B cell (primary cell): ENCODE measurements around the gene HARBI1. TPM values are rescaled to one million over a fixed set of nuclear protein-coding genes. Genes with fewer than 3 reads are reported as not detected.
A peak's percentile ranks its signal among the peaks of the same experiment; 100 is the strongest.

Experiments used
- ATAC-seq: fragments of 200-7000 bp; cut with Tn5 transposase; one replicate; pipeline ENCODE4 v1.10.0; 2021; ENCODE audit warnings: low read depth, mild to moderate bottlenecking, moderate number of reproducible peaks, moderate library complexity
- CTCF ChIA-PET: fragments of 350-600 bp; sonication (Branson Sonifier 250); formaldehyde crosslinking; loops from one replicate; lab custom pipeline; 2021; ENCODE audit warnings: antibody characterized with exemption, inconsistent platforms; lab: Charles Lee
- POLR2A ChIA-PET: fragments of 350-600 bp; sonication (Branson Sonifier 250); formaldehyde crosslinking; loops from one replicate; lab custom pipeline; 2021; ENCODE audit warnings: antibody characterized with exemption; lab: Charles Lee
- DNase-seq: peaks from one replicate; pipeline ENCODE4 v3.0.0; 2013
- H2AFZ ChIP-seq: 2 replicates; pipeline ENCODE4 v1.6.1; 2012; ENCODE audit warnings: mild to moderate bottlenecking, low read depth, low read length; ENCODE audit not compliant: insufficient read depth, poor library complexity, severe bottlenecking
- H3K27ac ChIP-seq, 2 donors: 1 replicate in 1 of 2; 2 replicates in 1 of 2; pipeline ENCODE4 v1.5.1; 2012 to 2013; ENCODE audit warnings: low read length in 2 of 2, mild to moderate bottlenecking in 2 of 2, moderate library complexity in 1 of 2
- H3K27me3 ChIP-seq, 4 experiments: fragments of 200-600 bp in 1 of 4; sonication (generic) in 1 of 4; replicated peaks in 1 of 4; 1 replicate in 2 of 4; 2 replicates in 2 of 4; pipeline versions ENCODE4 v1.6.1 to v1.7.0; 2013 to 2016; ENCODE audit warnings: low read length in 3 of 4, mild to moderate bottlenecking in 2 of 4, mixed read lengths in 1 of 4, moderate library complexity in 1 of 4; ENCODE audit not compliant: insufficient read depth in 4 of 4, control insufficient read depth in 3 of 4; ENCODE audit errors: control extremely low read depth in 1 of 4
- H3K36me3 ChIP-seq, 2 experiments: replicated peaks in 1 of 2; 1 replicate in 1 of 2; 2 replicates in 1 of 2; pipeline versions ENCODE4 v1.6.1 to v1.7.1; 2013; ENCODE audit warnings: low read length in 1 of 2; ENCODE audit not compliant: insufficient read depth in 2 of 2, control insufficient read depth in 1 of 2; ENCODE audit errors: control extremely low read depth in 1 of 2, extremely low read depth in 1 of 2
- H3K4me1 ChIP-seq, 2 donors: fragments of 200-600 bp in 1 of 2; sonication (generic) in 1 of 2; 1 replicate in 1 of 2; 2 replicates in 1 of 2; pipeline versions ENCODE4 v1.5.1 to v1.6.1; 2013 to 2017; ENCODE audit warnings: low read length in 2 of 2; ENCODE audit not compliant: control insufficient read depth in 2 of 2, insufficient read depth in 2 of 2
- H3K4me2 ChIP-seq: replicated peaks from 2 replicates; pipeline ENCODE3; 2012; ENCODE audit warnings: mild to moderate bottlenecking, low read depth, low read length; ENCODE audit not compliant: poor library complexity, severe bottlenecking
- H3K4me3 ChIP-seq, 5 experiments: fragments of 200-600 bp in 1 of 5; sonication (generic) in 1 of 5; 1 replicate in 3 of 5; 2 replicates in 2 of 5; pipeline versions ENCODE4 v1.5.1 to v1.7.0; 2011 to 2016; ENCODE audit warnings: low read length in 4 of 5, mild to moderate bottlenecking in 4 of 5, low read depth in 2 of 5, control low read depth in 1 of 5, moderate library complexity in 1 of 5; ENCODE audit not compliant: insufficient read depth in 1 of 5; ENCODE audit errors: control extremely low read depth in 1 of 5, extremely low read depth in 1 of 5
- H3K79me2 ChIP-seq: fragments of 200-600 bp; sonication (generic); one replicate; pipeline ENCODE4 v1.6.0; 2016; ENCODE audit warnings: low read length; ENCODE audit not compliant: control insufficient read depth, insufficient read depth
- H3K9ac ChIP-seq: fragments of 200-600 bp; sonication (generic); 2 replicates; pipeline ENCODE4 v1.6.1; 2017; ENCODE audit warnings: mild to moderate bottlenecking, low read length, moderate library complexity
- H3K9me3 ChIP-seq, 3 donors: one replicate each; pipeline versions ENCODE4 v1.6.1 to v1.7.1; 2013; ENCODE audit warnings: low read length in 2 of 3; ENCODE audit not compliant: control insufficient read depth in 2 of 3, insufficient read depth in 1 of 3; ENCODE audit errors: control extremely low read depth in 1 of 3
- H4K20me1 ChIP-seq: 2 replicates; pipeline ENCODE4 v1.6.0; 2012; ENCODE audit warnings: mild to moderate bottlenecking, low read length; ENCODE audit not compliant: insufficient read depth, control insufficient read depth, poor library complexity, severe bottlenecking
- H3K27ac Mint-ChIP-seq: one replicate; pipeline ENCODE4 v1.8.0; 2021; ENCODE audit warnings: mixed read lengths
- H3K27me3 Mint-ChIP-seq: one replicate; pipeline ENCODE4 v1.8.0; 2021; ENCODE audit warnings: mixed read lengths
- H3K4me1 Mint-ChIP-seq: one replicate; pipeline ENCODE4 v1.8.0; 2021; ENCODE audit warnings: mixed read lengths
- H3K4me3 Mint-ChIP-seq: one replicate; pipeline ENCODE4 v1.8.0; 2021; ENCODE audit warnings: mixed read lengths
- H3K9me3 Mint-ChIP-seq: one replicate; pipeline ENCODE4 v1.8.0; 2022; ENCODE audit warnings: mixed read lengths; ENCODE audit not compliant: insufficient read depth
- EZH2 ChIP-seq: IDR thresholded peaks from 2 replicates; pipeline ENCODE4 v1.6.1; 2012; ENCODE audit warnings: borderline replicate concordance, low read depth, mild to moderate bottlenecking, moderate library complexity, low read length; ENCODE audit not compliant: insufficient read depth, poor library complexity, severe bottlenecking
- WGBS: methylation state at CpG from one replicate; pipeline ENCODE4 v1.1.5; 2013; ENCODE audit warnings: missing lambda C conversion rate; ENCODE audit not compliant: insufficient coverage; 5-methylcytosine and 5-hydroxymethylcytosine counted together
- intact Hi-C: fragments of 100-400 bp; cut with micrococcal nuclease; formaldehyde crosslinking; loops from one replicate; pipeline ENCODE4 v1.10.0; 2022
- polyA plus RNA-seq: library from polyadenylated mRNA; depleted of rRNA; stranded (reverse); fragments of >200 nt; gene quantifications from 2 replicates; pipeline ENCODE4 v1.2.3, GENCODE V29; 2012
- total RNA-seq, 2 donors: library from RNA; stranded (reverse); fragments of 120-200 nt in 1 of 2; gene quantifications; 1 replicate in 1 of 2; 2 replicates in 1 of 2; pipeline versions ENCODE4 v1.2.3 to v1.2.4, GENCODE V29; 2013 to 2022
- TF ChIP-seq, protein P1 (sequence below): fragments of 200-600 bp; IDR thresholded peaks from one replicate; pipeline ENCODE4 v1.8.0; 2022; ENCODE audit warnings: antibody characterized with exemption, mild to moderate bottlenecking

Gene HARBI1
- total and polyA plus RNA-seq, 2 donors (not counting 1 experiment from before 2014, with no cell fraction given), result 7.7 to 8.0 TPM

DNA sequence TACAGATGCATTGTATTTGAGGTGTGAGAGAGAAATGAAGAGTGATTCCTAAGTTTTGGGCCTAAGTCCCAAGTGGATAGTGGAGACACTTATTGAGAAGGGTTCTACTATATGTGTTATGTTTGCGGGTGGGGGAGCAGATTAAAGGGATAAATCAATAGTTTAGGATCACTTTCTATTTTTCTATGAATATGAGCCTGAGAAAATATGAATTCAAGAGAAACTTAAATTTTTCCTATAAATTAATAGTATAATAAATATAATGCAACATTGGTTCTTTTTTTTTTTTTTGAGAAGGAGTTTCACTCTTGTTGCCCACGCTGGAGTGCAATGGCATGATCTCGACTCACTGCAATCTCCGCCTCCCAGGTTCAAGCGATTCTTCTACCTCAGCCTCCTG, 54.5 kb downstream of the HARBI1 start:
- intact Hi-C loops, result no loop called here
- DNase-seq, result no peak
- H3K4me3 ChIP-seq, result no peak overlapping the region
- no peaks in the 10 kb centered on the region for H3K9me3 ChIP-seq
- Mint-ChIP-seq H3K9me3 (no peaks in the 10 kb centered on the region), H3K27me3 (no peaks in the 10 kb centered on the region), H3K27ac (no peak overlapping the region), H3K4me3 (no peak overlapping the region), H3K4me1 (peaks cover 36% of the 10 kb centered on the region)
- no peak overlapping the region for H3K4me2 ChIP-seq
- no peaks in the 10 kb centered on the region for H3K36me3 ChIP-seq
- no peak overlapping the region for H3K9ac ChIP-seq
- H2AFZ ChIP-seq, result no peak overlapping the region
- CTCF ChIA-PET, result no interaction called here
- WGBS, result no CpG with 5 or more reads among the region's 5 CpGs
- peaks cover 17 to 18% of the 10 kb centered on the region in 2 donors for H3K4me1 ChIP-seq
- H3K79me2 ChIP-seq, result peaks cover 95% of the 10 kb centered on the region
- no peak for ATAC-seq
- H4K20me1 ChIP-seq, result peaks cover 6% of the 10 kb centered on the region
- POLR2A ChIA-PET, result no interaction called here
- H3K27ac ChIP-seq, result no peak overlapping the region
- no peaks in the 10 kb centered on the region for H3K27me3 ChIP-seq
- TF ChIP-seq EZH2, result no peak
- TF ChIP-seq, protein P1, sequence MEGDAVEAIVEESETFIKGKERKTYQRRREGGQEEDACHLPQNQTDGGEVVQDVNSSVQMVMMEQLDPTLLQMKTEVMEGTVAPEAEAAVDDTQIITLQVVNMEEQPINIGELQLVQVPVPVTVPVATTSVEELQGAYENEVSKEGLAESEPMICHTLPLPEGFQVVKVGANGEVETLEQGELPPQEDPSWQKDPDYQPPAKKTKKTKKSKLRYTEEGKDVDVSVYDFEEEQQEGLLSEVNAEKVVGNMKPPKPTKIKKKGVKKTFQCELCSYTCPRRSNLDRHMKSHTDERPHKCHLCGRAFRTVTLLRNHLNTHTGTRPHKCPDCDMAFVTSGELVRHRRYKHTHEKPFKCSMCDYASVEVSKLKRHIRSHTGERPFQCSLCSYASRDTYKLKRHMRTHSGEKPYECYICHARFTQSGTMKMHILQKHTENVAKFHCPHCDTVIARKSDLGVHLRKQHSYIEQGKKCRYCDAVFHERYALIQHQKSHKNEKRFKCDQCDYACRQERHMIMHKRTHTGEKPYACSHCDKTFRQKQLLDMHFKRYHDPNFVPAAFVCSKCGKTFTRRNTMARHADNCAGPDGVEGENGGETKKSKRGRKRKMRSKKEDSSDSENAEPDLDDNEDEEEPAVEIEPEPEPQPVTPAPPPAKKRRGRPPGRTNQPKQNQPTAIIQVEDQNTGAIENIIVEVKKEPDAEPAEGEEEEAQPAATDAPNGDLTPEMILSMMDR, result no peak

DNA sequence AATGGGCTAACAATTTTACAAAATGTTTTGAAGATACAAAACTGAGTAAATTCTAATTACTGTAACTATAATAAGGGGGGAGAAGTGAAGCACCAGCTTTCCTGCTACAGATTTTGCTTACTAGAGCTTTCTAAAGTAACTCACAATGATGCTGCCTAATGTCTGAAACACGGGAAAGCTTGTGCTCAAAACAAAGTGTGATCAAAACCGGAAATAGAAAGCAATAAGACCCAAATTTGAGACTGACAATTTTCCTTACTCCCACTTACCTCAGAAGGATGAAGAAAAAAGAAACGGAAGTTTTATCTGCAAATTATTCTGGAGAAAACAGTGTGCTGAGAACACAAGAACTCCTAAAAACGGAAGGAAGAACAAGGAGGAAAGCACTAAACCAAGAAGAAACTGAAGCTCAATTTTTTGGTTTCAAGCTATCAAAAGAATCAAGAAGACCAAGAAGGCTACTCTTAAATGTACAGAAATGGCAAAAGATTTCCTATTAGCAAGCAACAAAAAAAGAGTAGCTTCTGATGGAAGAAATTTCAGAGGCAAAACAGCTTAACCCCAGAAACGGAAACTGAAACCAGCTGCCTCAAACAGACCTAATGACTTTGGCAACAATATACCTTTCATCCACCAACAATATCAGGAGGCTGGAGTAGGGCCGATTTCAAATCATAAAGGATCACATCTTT, 56.6 kb downstream of the HARBI1 start:
- Mint-ChIP-seq H3K4me3 (peak overlapping the region; percentile 91), H3K9me3 (no peaks in the 10 kb centered on the region), H3K27ac (peak overlapping the region; percentile 86), H3K4me1 (peaks cover 46% of the 10 kb centered on the region), H3K27me3 (no peaks in the 10 kb centered on the region)
- Histone ChIP-seq H3K4me3 (peak overlapping the region; percentile 16 to 51 (median 37)), H3K9me3 (no peaks in the 10 kb centered on the region), H3K27ac (peak overlapping the region; percentile 34 to 75), H4K20me1 (peaks cover 6% of the 10 kb centered on the region), H3K27me3 (no peaks in the 10 kb centered on the region), H3K4me1 (peaks cover 17 to 21% of the 10 kb centered on the region in 2 donors), H2AFZ (peak overlapping the region; percentile 64), H3K79me2 (peaks cover 89% of the 10 kb centered on the region), H3K4me2 (peak overlapping the region; percentile 68), H3K36me3 (peaks cover 0 to 4% of the 10 kb centered on the region in 2 experiments), H3K9ac (peak overlapping the region; percentile 60)
- intact Hi-C loops, result no loop called here
- ChIA-PET POLR2A (interaction anchor here (0.6 to 2.5 kb wide), 4 partner anchors 33 to 193 kb away, joined by 3 to 6 read pairs (median 4); partner anchors contain the start of genes AMBRA1 and ATG13), CTCF (interaction anchor here (0.8 to 1.3 kb wide), 5 partner anchors 10 to 322 kb away, joined by 3 to 4 read pairs (median 3); partner anchors contain the start of genes ATG13 and HARBI1)
- no peak for TF ChIP-seq EZH2
- TF ChIP-seq, protein P1, result no peak
- WGBS, result 0% methylated on average over 2 of the region's 6 CpGs
- ATAC-seq (peak; percentile 57), DNase-seq (peak; percentile 44)
